Activated CD4-positive, CD25-positive, alpha-beta regulatory T cell treated with anti-CD3 and anti-CD28 coated beads, Interleukin-2, amount 50 U/mL, for 24 hours (primary cell): Measurements from ENCODE around the gene IPCEF1.

Experiments used
- ATAC-seq, 2 donors: fragments of 150-1000 bp; cut with Tn5 transposase; one replicate each; pipeline ENCODE4 v1.10.0; 2021; ENCODE audit warnings: mild to moderate bottlenecking in 1 of 2, moderate library complexity in 1 of 2

IPCEF1 gene

GRCh38 chr6:154157082-154157481 is 199.5 kb downstream of the IPCEF1 start:
- peak; percentile 58 to 62 for ATAC-seq

GRCh38 chr6:154156135-154156896 is 200.3 kb downstream of the IPCEF1 start:
- peak; percentile 86 to 90 for ATAC-seq

GRCh38 chr6:154154389-154154967 is 202.1 kb downstream of the IPCEF1 start:
- no peak for ATAC-seq

GRCh38 chr6:154143753-154144152 is 212.8 kb downstream of the IPCEF1 start:
- ATAC-seq: no peak

GRCh38 chr6:154140743-154141142 is 215.9 kb downstream of the IPCEF1 start:
- no peak for ATAC-seq

GRCh38 chr6:154139892-154140291 is 216.7 kb downstream of the IPCEF1 start:
- ATAC-seq: peak in 1 of 2 donors; percentile 38

- no peak for ATAC-seq
These were observed 217.8 kb downstream of the IPCEF1 start for GRCh38 chr6:154138793-154139192.

- no peak for ATAC-seq
These were observed 222.0 kb downstream of the IPCEF1 start for GRCh38 chr6:154134471-154135147.

- ATAC-seq: no peak
These were observed 228.9 kb downstream of the IPCEF1 start for GRCh38 chr6:154127657-154128056.

- ATAC-seq: no peak
These were observed 231.2 kb downstream of the IPCEF1 start for GRCh38 chr6:154125421-154125820.

GRCh38 chr6:154123155-154123956 is 233.2 kb downstream of the IPCEF1 start:
- ATAC-seq: no peak

- ATAC-seq: no peak
These were observed 234.2 kb downstream of the IPCEF1 start for GRCh38 chr6:154122195-154122925.

- no peak for ATAC-seq
These were observed 239.1 kb downstream of the IPCEF1 start for GRCh38 chr6:154117485-154117884.

- no peak for ATAC-seq
These were observed 243.2 kb downstream of the IPCEF1 start for GRCh38 chr6:154113392-154113791.

- peak in 1 of 2 donors; percentile 36 for ATAC-seq
These were observed 244.3 kb downstream of the IPCEF1 start for GRCh38 chr6:154112181-154112809.

- ATAC-seq: no peak
These were observed 245.6 kb downstream of the IPCEF1 start for GRCh38 chr6:154111025-154111424.

- ATAC-seq: no peak
These were observed 250.4 kb downstream of the IPCEF1 start for GRCh38 chr6:154106251-154106650.
